A673 (cell line): Measurements from ENCODE around the gene ANKMY2. TPM values are rescaled to one million over a fixed set of nuclear protein-coding genes. Genes with fewer than 3 reads are reported as not detected.

Experiments used
- BruUV-seq: library from RNA; stranded (reverse); fragments of 400-500 nt; replicated peaks from 2 replicates; lab custom pipeline; 2021; lab: Mats Ljungman, UMichigan
- CTCF ChIA-PET: fragments of 300-600 bp; sonication (Branson Sonifier 250); formaldehyde crosslinking; loops from one replicate; lab custom pipeline; 2022; ENCODE audit warnings: antibody characterized with exemption; lab: Charles Lee
- POLR2A ChIA-PET: fragments of 300-600 bp; sonication (Branson Sonifier 250); formaldehyde crosslinking; loops from one replicate; lab custom pipeline; 2022; ENCODE audit warnings: antibody characterized with exemption; ENCODE audit not compliant: low non-redundant PET; lab: Charles Lee
- DNase-seq: peaks from one replicate; pipeline ENCODE4 v3.0.0-alpha.2; 2015; ENCODE audit warnings: low spot score
- H3K27ac ChIP-seq: fragments of 200-600 bp; sonication (generic); 2 replicates; pipeline ENCODE4 v1.5.1; 2016; ENCODE audit warnings: mixed run types, low read depth, mild to moderate bottlenecking, mixed read lengths, antibody characterized with exemption, low read length; ENCODE audit not compliant: poor library complexity, severe bottlenecking
- H3K27me3 ChIP-seq: fragments of 200-600 bp; sonication (generic); replicated peaks from 2 replicates; pipeline ENCODE4 v1.6.1; 2017; ENCODE audit warnings: mixed run types, low read depth, mild to moderate bottlenecking, mixed read lengths, antibody characterized with exemption, low read length; ENCODE audit not compliant: insufficient read depth, poor library complexity
- H3K36me3 ChIP-seq: fragments of 200-600 bp; sonication (generic); 2 replicates; pipeline ENCODE4 v1.6.1; 2016; ENCODE audit warnings: mixed run types, mild to moderate bottlenecking, mixed read lengths, antibody characterized with exemption, low read length; ENCODE audit not compliant: insufficient read depth, poor library complexity, severe bottlenecking
- H3K4me1 ChIP-seq: fragments of 200-600 bp; sonication (generic); 2 replicates; pipeline ENCODE4 v1.6.1; 2017; ENCODE audit warnings: mixed run types, mild to moderate bottlenecking, mixed read lengths, antibody characterized with exemption, low read length; ENCODE audit not compliant: insufficient read depth, poor library complexity, severe bottlenecking
- H3K4me3 ChIP-seq: fragments of 200-600 bp; sonication (generic); 2 replicates; pipeline ENCODE4 v1.5.1; 2016; ENCODE audit warnings: low read depth, mixed run types, mild to moderate bottlenecking, mixed read lengths, low read length; ENCODE audit not compliant: poor library complexity, severe bottlenecking
- H3K9me3 ChIP-seq: fragments of 200-600 bp; sonication (generic); 2 replicates; pipeline ENCODE4 v1.6.1; 2016; ENCODE audit warnings: mixed run types, low read depth, mild to moderate bottlenecking, mixed read lengths, antibody characterized with exemption, low read length; ENCODE audit not compliant: poor library complexity, severe bottlenecking
- CTCF ChIP-seq: fragments of 300-800, 200-600 bp; sonication (generic); conservative IDR thresholded peaks from 2 replicates; pipeline ENCODE4 v1.5.1; 2017; ENCODE audit warnings: low read depth, mild to moderate bottlenecking, antibody characterized with exemption, low read length, moderate library complexity, mixed read lengths
- EZH2 ChIP-seq: fragments of 200-600 bp; sonication (generic); IDR thresholded peaks from 2 replicates; pipeline ENCODE4 v1.6.1; 2017; ENCODE audit warnings: borderline replicate concordance, low read depth, mild to moderate bottlenecking, mixed read lengths, antibody characterized with exemption, low read length; ENCODE audit not compliant: poor library complexity, severe bottlenecking
- intact Hi-C: fragments of 100-400 bp; cut with micrococcal nuclease; formaldehyde crosslinking; loops from one replicate; pipeline ENCODE4 v1.10.0; 2022; ENCODE audit not compliant: unreplicated experiment
- total RNA-seq: library from RNA; stranded (reverse); gene quantifications from 2 replicates; pipeline ENCODE4 v1.2.3, GENCODE V29; 2021

ANKMY2 gene
- total RNA-seq, 1 experiment from 2014 or later: 24.3 TPM

- Histone ChIP-seq H3K9me3 (no peaks in the 10 kb centered on the region), H3K4me3 (no peak overlapping the region), H3K27ac (no peak overlapping the region), H3K4me1 (peaks cover 10% of the 10 kb centered on the region), H3K27me3 (no peaks in the 10 kb centered on the region), H3K36me3 (peaks cover 4% of the 10 kb centered on the region)
- intact Hi-C loops: no loop called here
- BruUV-seq: no TSS peak
- TF ChIP-seq CTCF: no peak
- no peak for TF ChIP-seq EZH2
- DNase-seq: no peak
- POLR2A ChIA-PET: no interaction called here
- CTCF ChIA-PET: no interaction called here
These were observed 11.2 kb downstream of the ANKMY2 start for GRCh38 chr7:16634271-16634738.

GRCh38 chr7:16630654-16631053, 14.9 kb downstream of the ANKMY2 start:
- H3K36me3 ChIP-seq: peaks cover 4% of the 10 kb centered on the region
- no peak overlapping the region for H3K4me3 ChIP-seq
- intact Hi-C loops: no loop called here
- no peak for DNase-seq
- no peaks in the 10 kb centered on the region for H3K9me3 ChIP-seq
- TF ChIP-seq EZH2 (no peak), CTCF (no peak)
- no peaks in the 10 kb centered on the region for H3K27me3 ChIP-seq
- no TSS peak for BruUV-seq
- H3K4me1 ChIP-seq: peaks cover 7% of the 10 kb centered on the region
- ChIA-PET POLR2A (no interaction called here), CTCF (no interaction called here)
- no peak overlapping the region for H3K27ac ChIP-seq

GRCh38 chr7:16627236-16627635, 18.3 kb downstream of the ANKMY2 start:
- peaks cover 21% of the 10 kb centered on the region for H3K4me1 ChIP-seq
- BruUV-seq: no TSS peak
- H3K36me3 ChIP-seq: peaks cover 4% of the 10 kb centered on the region
- DNase-seq: no peak
- no peaks in the 10 kb centered on the region for H3K27me3 ChIP-seq
- H3K27ac ChIP-seq: no peak overlapping the region
- POLR2A ChIA-PET: no interaction called here
- CTCF ChIA-PET: no interaction called here
- TF ChIP-seq CTCF (no peak), EZH2 (no peak)
- intact Hi-C loops: no loop called here
- H3K4me3 ChIP-seq: no peak overlapping the region
- H3K9me3 ChIP-seq: no peaks in the 10 kb centered on the region
